Kidney epithelial cell (primary cell): ENCODE data around the gene KLHL40. TPM values are rescaled to one million over a fixed set of nuclear protein-coding genes. Genes with fewer than 3 reads are reported as not detected.

Source experiments
- DNase-seq: peaks from one replicate; pipeline ENCODE4 v3.0.0-alpha.2; 2010; ENCODE audit warnings: low read depth
- H3K27me3 ChIP-seq: 2 replicates; pipeline ENCODE4 v1.6.0; 2011; ENCODE audit warnings: low read length; ENCODE audit not compliant: control insufficient read depth, insufficient read depth
- H3K36me3 ChIP-seq: 2 replicates; pipeline ENCODE4 v1.5.1; 2011; ENCODE audit warnings: low read length; ENCODE audit not compliant: control insufficient read depth, insufficient read depth
- H3K4me3 ChIP-seq: 2 replicates; pipeline ENCODE4 v1.5.1; 2011; ENCODE audit warnings: low read depth, mild to moderate bottlenecking, control low read depth, low read length
- CTCF ChIP-seq: IDR thresholded peaks from 2 replicates; pipeline ENCODE4 v1.5.1; 2011; ENCODE audit warnings: mild to moderate bottlenecking, moderate library complexity, low read length, control low read depth, inconsistent platforms; ENCODE audit not compliant: insufficient read depth, poor library complexity, severe bottlenecking
- total RNA-seq: library from RNA; depleted of rRNA; stranded (reverse); fragments of >200 nt; gene quantifications from 2 replicates; pipeline ENCODE4 v1.2.3, GENCODE V29; 2015

Gene KLHL40
- total RNA-seq, 1 donor from 2014 or later: not detected

- Histone ChIP-seq H3K36me3 (no peaks in the 10 kb centered on the region), H3K4me3 (no peak overlapping the region), H3K27me3 (no peaks in the 10 kb centered on the region)
- TF ChIP-seq CTCF: no peak
- no peak for DNase-seq
These were observed 25.7 kb upstream of the KLHL40 start for GRCh38 chr3:42659451-42660130.

GRCh38 chr3:42660131-42660715 lies 25.1 kb upstream of the KLHL40 start:
- no peak for DNase-seq
- TF ChIP-seq CTCF: no peak
- no peaks in the 10 kb centered on the region for H3K27me3 ChIP-seq
- H3K4me3 ChIP-seq: no peak overlapping the region
- no peaks in the 10 kb centered on the region for H3K36me3 ChIP-seq

- H3K4me3 ChIP-seq: no peak overlapping the region
- no peaks in the 10 kb centered on the region for H3K27me3 ChIP-seq
- H3K36me3 ChIP-seq: no peaks in the 10 kb centered on the region
- DNase-seq: no peak
- peak; percentile 14 for TF ChIP-seq CTCF
These were observed 24.4 kb upstream of the KLHL40 start for GRCh38 chr3:42660898-42661297.

- Histone ChIP-seq H3K27me3 (no peaks in the 10 kb centered on the region), H3K4me3 (no peak overlapping the region), H3K36me3 (no peaks in the 10 kb centered on the region)
- no peak for TF ChIP-seq CTCF
- DNase-seq: no peak
These were observed 23.7 kb upstream of the KLHL40 start for GRCh38 chr3:42661593-42662022.

- no peaks in the 10 kb centered on the region for H3K27me3 ChIP-seq
- H3K4me3 ChIP-seq: no peak overlapping the region
- no peak for DNase-seq
- no peak for TF ChIP-seq CTCF
- H3K36me3 ChIP-seq: no peaks in the 10 kb centered on the region
These were observed 23.1 kb upstream of the KLHL40 start for GRCh38 chr3:42662037-42662812.
